ENCODE measurements around the gene MYH15. TPM values are rescaled to one million over a fixed set of nuclear protein-coding genes. Genes with fewer than 3 reads are reported as not detected.

The MYH15 gene
- total RNA-seq, 6 donors from 2014 or later, result 0.20 to 7.3 (median 0.93) TPM

GRCh38 chr3:108448593-108448992 is 61.8 kb downstream of the MYH15 start:
- Histone ChIP-seq H3K4me1 (no peaks in the 10 kb centered on the region), H3K4me3 (no peak overlapping the region), H3K27me3 (no peaks in the 10 kb centered on the region), H3K27ac (no peak overlapping the region), H3K9me3 (peaks cover 0 to 18% (median 8%) of the 10 kb centered on the region in 4 donors), H3K36me3 (no peaks in the 10 kb centered on the region)
- no peak for DNase-seq
- 73 to 77% methylated on average over 1 of the region's 1 CpG for WGBS, 2 donors
- TF ChIP-seq EP300 (IDR thresholded peaks at IDR 0.05), result no peak
- no peak for TF ChIP-seq POLR2AphosphoS5 (IDR thresholded peaks at IDR 0.05)
- no peak for TF ChIP-seq POLR2A (IDR thresholded peaks at IDR 0.05)
- TF ChIP-seq CTCF (IDR thresholded peaks at IDR 0.05), result no peak
- no peak for ATAC-seq (ENCODE audit: low FRiP score in 2 of 2)

- WGBS, 2 donors, result 93% methylated on average over 3 of the region's 3 CpGs
- H3K4me3 ChIP-seq, result no peak overlapping the region
- TF ChIP-seq POLR2AphosphoS5 (IDR thresholded peaks at IDR 0.05) (no peak), CTCF (IDR thresholded peaks at IDR 0.05) (no peak), EP300 (IDR thresholded peaks at IDR 0.05) (no peak), POLR2A (IDR thresholded peaks at IDR 0.05) (no peak)
- no peaks in the 10 kb centered on the region for H3K27me3 ChIP-seq
- peaks cover 0 to 18% (median 8%) of the 10 kb centered on the region in 4 donors for H3K9me3 ChIP-seq
- DNase-seq (no peak), ATAC-seq (ENCODE audit: low FRiP score in 2 of 2) (no peak)
- H3K36me3 ChIP-seq, result no peaks in the 10 kb centered on the region
- no peaks in the 10 kb centered on the region for H3K4me1 ChIP-seq
- no peak overlapping the region for H3K27ac ChIP-seq
These were observed 63.1 kb downstream of the MYH15 start for GRCh38 chr3:108447096-108447847.

GRCh38 chr3:108442281-108442680 is 68.1 kb downstream of the MYH15 start:
- Histone ChIP-seq H3K27ac (no peak overlapping the region), H3K4me1 (no peaks in the 10 kb centered on the region), H3K36me3 (no peaks in the 10 kb centered on the region), H3K9me3 (peaks cover 0 to 13% (median 5%) of the 10 kb centered on the region in 4 donors), H3K27me3 (no peaks in the 10 kb centered on the region), H3K4me3 (no peak overlapping the region)
- no peak for TF ChIP-seq POLR2A (IDR thresholded peaks at IDR 0.05)
- TF ChIP-seq EP300 (IDR thresholded peaks at IDR 0.05), result no peak
- TF ChIP-seq POLR2AphosphoS5 (IDR thresholded peaks at IDR 0.05), result no peak
- no peak for TF ChIP-seq CTCF (IDR thresholded peaks at IDR 0.05)
- 62 to 70% methylated on average over 2 of the region's 2 CpGs for WGBS, 2 donors
- DNase-seq, result no peak
- no peak for ATAC-seq (ENCODE audit: low FRiP score in 2 of 2)

GRCh38 chr3:108441518-108441917 is 68.9 kb downstream of the MYH15 start:
- no peak for TF ChIP-seq POLR2AphosphoS5 (IDR thresholded peaks at IDR 0.05)
- ATAC-seq (ENCODE audit: low FRiP score in 2 of 2) (no peak), DNase-seq (no peak)
- no peak overlapping the region for H3K27ac ChIP-seq
- H3K27me3 ChIP-seq, result no peaks in the 10 kb centered on the region
- peaks cover 0 to 6% (median under 1%) of the 10 kb centered on the region in 4 donors for H3K9me3 ChIP-seq
- H3K36me3 ChIP-seq, result no peaks in the 10 kb centered on the region
- H3K4me3 ChIP-seq, result no peak overlapping the region
- 71 to 86% methylated on average over 2 of the region's 2 CpGs for WGBS, 2 donors
- H3K4me1 ChIP-seq, result no peaks in the 10 kb centered on the region

- Histone ChIP-seq H3K4me3 (no peak overlapping the region), H3K27me3 (no peaks in the 10 kb centered on the region), H3K4me1 (no peaks in the 10 kb centered on the region), H3K9me3 (peaks cover 0 to 1% (median 0%) of the 10 kb centered on the region in 4 donors), H3K36me3 (no peaks in the 10 kb centered on the region), H3K27ac (no peak overlapping the region)
- 75 to 82% methylated on average over 7 of the region's 7 CpGs for WGBS, 2 donors
- ATAC-seq (ENCODE audit: low FRiP score in 2 of 2) (peak in 1 of 2 donors; percentile 23), DNase-seq (no peak)
- TF ChIP-seq POLR2A (IDR thresholded peaks at IDR 0.05) (no peak), CTCF (IDR thresholded peaks at IDR 0.05) (no peak)
These were observed 69.3 kb downstream of the MYH15 start for GRCh38 chr3:108441071-108441507.

All from upper lobe of left lung (tissue), 6 donors.